ENCODE data around the gene HIF1A. TPM values are rescaled to one million over a fixed set of nuclear protein-coding genes. Genes with fewer than 3 reads are reported as not detected.

Gene HIF1A
- total and polyA plus RNA-seq, 2 donors (not counting 3 experiments of a cell fraction or from before 2014, with no cell fraction given): 58.3 to 179 TPM

DNA sequence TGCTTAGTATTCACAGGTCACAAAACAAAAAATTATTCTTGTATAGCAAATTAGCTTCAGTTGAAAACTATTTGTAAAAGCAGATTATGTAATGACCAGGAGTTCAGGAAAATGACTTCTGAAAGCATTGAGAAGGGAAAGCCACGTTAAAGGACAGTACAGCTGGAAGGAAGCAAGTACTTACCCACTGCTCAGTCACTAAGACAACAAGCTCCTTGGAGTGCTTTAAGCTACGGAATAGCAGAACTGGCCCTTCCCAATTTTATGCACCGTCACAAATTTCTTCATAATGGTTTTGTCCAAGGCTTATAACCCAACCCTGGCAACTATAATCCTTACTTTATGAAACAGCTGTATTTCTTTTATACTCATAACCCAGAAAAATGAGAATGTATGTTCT lies 54.0 kb downstream of the HIF1A start:
- H3K27me3 ChIP-seq (ENCODE audit: control insufficient read depth in 2 of 2, insufficient read depth in 2 of 2, low read length in 2 of 2): no peaks in the 10 kb centered on the region
- FAIRE-seq (peak; percentile 53), DNase-seq (ENCODE audit: low read depth, low spot score) (peak; percentile 39)
- CTCF ChIA-PET: interaction anchor here (0.7 to 2.5 kb wide), 8 partner anchors 12 to 378 kb away, joined by 3 to 24 read pairs (median 5); partner anchors contain the start of gene SNAPC1
- peaks cover 2% of the 10 kb centered on the region for H4K20me1 ChIP-seq (replicated peaks; ENCODE audit: control insufficient read depth, extremely low read depth, insufficient read depth, low read length)
- peaks cover 33% of the 10 kb centered on the region for H3K4me1 ChIP-seq (ENCODE audit: control insufficient read depth, extremely low read depth, insufficient read depth, low read length)
- TF ChIP-seq POLR2AphosphoS5 (IDR thresholded peaks at IDR 0.05; ENCODE audit: insufficient read depth, low read depth, low read length) (peak; percentile 23), MYC (IDR thresholded peaks at IDR 0.05; ENCODE audit: low read depth, low read length) (no peak)
- peaks cover 53% of the 10 kb centered on the region for H3K79me2 ChIP-seq (ENCODE audit: control insufficient read depth, insufficient read depth, low read length)
- H3K9ac ChIP-seq (replicated peaks; ENCODE audit: extremely low read depth, insufficient read depth, low read length): peak overlapping the region; percentile 29
- no peak overlapping the region for H2AFZ ChIP-seq (ENCODE audit: low read depth, low read length)
- no peaks in the 10 kb centered on the region for H3K9me3 ChIP-seq (replicated peaks; ENCODE audit: control insufficient read depth, insufficient read depth, low read length)
- peak overlapping the region in 2 of 3 experiments; percentile 44 to 81 for H3K4me3 ChIP-seq (replicated peaks in 1 of 3; ENCODE audit: insufficient read depth in 1 of 3, low read depth in 1 of 3, low read length in 3 of 3)
- peak overlapping the region; percentile 91 for H3K4me2 ChIP-seq (ENCODE audit: insufficient read depth, low read length)
- H3K36me3 ChIP-seq (ENCODE audit: control insufficient read depth in 2 of 2, extremely low read depth in 1 of 2, insufficient read depth in 2 of 2, low read length in 2 of 2): peaks cover 3 to 27% of the 10 kb centered on the region in 2 experiments
- no TSS peak for BruUV-seq (replicated peaks)
- no peaks in the 10 kb centered on the region for H3K9me1 ChIP-seq (replicated peaks; ENCODE audit: control insufficient read depth, extremely low read depth, insufficient read depth, low read length)
- POLR2A ChIA-PET: interaction anchor here (0.7 to 1.5 kb wide), 4 partner anchors 9 to 46 kb away, joined by 3 to 10 read pairs (median 4); partner anchors contain the start of gene SNAPC1
- intact Hi-C loops (cut with micrococcal nuclease): no loop called here
- dilution Hi-C loops (cut with MboI; ENCODE audit: extremely low pct_ligation_motif_present, low sequenced_read_pairs): loop anchor here (25.0 kb wide), 1 partner anchor 287 kb away; no protein-coding TSS in a partner anchor
- H3K27ac ChIP-seq (ENCODE audit: insufficient read depth, low read depth, low read length): peak overlapping the region; percentile 41

GRCh38 chr14:61749867-61750266 lies 54.6 kb downstream of the HIF1A start:
- dilution Hi-C loops (cut with MboI; ENCODE audit: extremely low pct_ligation_motif_present, low sequenced_read_pairs) (loop anchor here (25.0 kb wide), 1 partner anchor 288 kb away; no protein-coding TSS in a partner anchor), intact Hi-C loops (cut with micrococcal nuclease) (loop anchor here (2.0 kb wide), 1 partner anchor 87 kb away; no protein-coding TSS in a partner anchor)
- Histone ChIP-seq H2AFZ (ENCODE audit: low read depth, low read length) (no peak overlapping the region), H3K9me3 (replicated peaks; ENCODE audit: control insufficient read depth, insufficient read depth, low read length) (no peaks in the 10 kb centered on the region), H3K4me1 (ENCODE audit: control insufficient read depth, extremely low read depth, insufficient read depth, low read length) (peaks cover 38% of the 10 kb centered on the region), H3K27me3 (ENCODE audit: control insufficient read depth in 2 of 2, insufficient read depth in 2 of 2, low read length in 2 of 2) (no peaks in the 10 kb centered on the region), H3K9me1 (replicated peaks; ENCODE audit: control insufficient read depth, extremely low read depth, insufficient read depth, low read length) (no peaks in the 10 kb centered on the region), H3K36me3 (ENCODE audit: control insufficient read depth in 2 of 2, extremely low read depth in 1 of 2, insufficient read depth in 2 of 2, low read length in 2 of 2) (peaks cover 3 to 27% of the 10 kb centered on the region in 2 experiments), H3K79me2 (ENCODE audit: control insufficient read depth, insufficient read depth, low read length) (peaks cover 49% of the 10 kb centered on the region), H3K27ac (ENCODE audit: insufficient read depth, low read depth, low read length) (peak overlapping the region; percentile 8), H4K20me1 (replicated peaks; ENCODE audit: control insufficient read depth, extremely low read depth, insufficient read depth, low read length) (peaks cover 2% of the 10 kb centered on the region), H3K9ac (replicated peaks; ENCODE audit: extremely low read depth, insufficient read depth, low read length) (peak overlapping the region; percentile 56), H3K4me2 (ENCODE audit: insufficient read depth, low read length) (peak overlapping the region; percentile 91), H3K4me3 (replicated peaks in 1 of 3; ENCODE audit: insufficient read depth in 1 of 3, low read depth in 1 of 3, low read length in 3 of 3) (peak overlapping the region in 2 of 3 experiments; percentile 72 to 81)
- no peak for TF ChIP-seq FOS (IDR thresholded peaks at IDR 0.05; ENCODE audit: borderline replicate concordance, insufficient read depth, low read length)
- peak; percentile 40 for TF ChIP-seq POLR2A (IDR thresholded peaks at IDR 0.05; ENCODE audit: low read depth, low read length)
- no peak for TF ChIP-seq JUN (IDR thresholded peaks at IDR 0.05; ENCODE audit: borderline replicate concordance, insufficient read depth, insufficient read length, low read depth)
- POLR2A ChIA-PET: interaction anchor here (0.9 to 1.5 kb wide), 3 partner anchors 10 to 46 kb away, joined by 4 to 10 read pairs (median 5); partner anchors contain the start of gene SNAPC1
- no peak for FAIRE-seq
- CTCF ChIA-PET: interaction anchor here (0.7 to 2.5 kb wide), 9 partner anchors 12 to 377 kb away, joined by 3 to 24 read pairs (median 5); partner anchors contain the start of gene SNAPC1
- no TSS peak for BruUV-seq (replicated peaks)
- peak; percentile 48 for DNase-seq (ENCODE audit: low read depth, low spot score)
